Medulla oblongata (tissue), 1 donor: ENCODE data around the gene GLRA2.
"Not testable (repeated sequence)": the region's sequence is repeated elsewhere in the genome, so short reads cannot be mapped to it uniquely, and the experiment has no call there.

Experiments
- DNase-seq: peaks from one replicate; pipeline ENCODE4 v3.0.0-alpha.2; 2015; ENCODE audit errors: extremely low spot score

GLRA2 gene

DNA sequence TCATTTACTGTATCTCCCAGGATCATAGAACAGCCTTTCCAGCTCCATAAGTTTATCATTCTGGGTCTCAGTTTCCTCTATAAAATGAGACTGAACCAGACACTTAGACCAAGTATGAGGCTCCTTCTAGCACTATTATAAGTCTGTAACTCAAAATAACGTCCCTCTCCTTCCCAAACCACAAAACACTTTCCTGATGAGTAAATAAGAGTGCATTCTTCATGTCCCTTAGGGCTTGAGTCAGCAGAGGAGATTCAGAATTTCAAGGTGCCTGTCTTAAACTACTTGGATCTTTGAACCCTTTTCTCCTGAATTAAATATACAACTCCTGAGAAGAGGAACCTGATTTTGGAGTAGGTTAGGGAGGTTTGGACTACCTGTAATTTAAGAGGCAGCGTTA is 62.6 kb downstream of the GLRA2 start:
- DNase-seq, result no peak

DNA sequence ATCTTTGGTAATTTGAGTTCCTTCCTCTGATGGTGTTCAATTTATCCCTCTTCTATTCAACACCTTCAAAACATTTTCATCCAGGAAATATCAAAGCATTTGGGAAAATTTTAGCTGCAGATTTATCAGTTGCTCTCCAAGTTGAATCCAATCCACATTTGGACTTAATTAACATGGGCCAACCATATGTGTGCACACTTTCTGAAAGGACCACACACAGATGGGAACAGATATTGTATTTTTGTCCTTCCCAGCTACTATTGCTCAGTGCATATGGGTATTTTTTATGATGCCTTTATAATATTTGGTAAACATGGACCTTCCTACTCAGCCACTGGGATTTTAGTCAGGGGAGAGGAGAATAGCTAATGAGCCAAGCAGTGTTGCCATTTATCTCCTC is 65.2 kb downstream of the GLRA2 start:
- DNase-seq, result no peak

DNA sequence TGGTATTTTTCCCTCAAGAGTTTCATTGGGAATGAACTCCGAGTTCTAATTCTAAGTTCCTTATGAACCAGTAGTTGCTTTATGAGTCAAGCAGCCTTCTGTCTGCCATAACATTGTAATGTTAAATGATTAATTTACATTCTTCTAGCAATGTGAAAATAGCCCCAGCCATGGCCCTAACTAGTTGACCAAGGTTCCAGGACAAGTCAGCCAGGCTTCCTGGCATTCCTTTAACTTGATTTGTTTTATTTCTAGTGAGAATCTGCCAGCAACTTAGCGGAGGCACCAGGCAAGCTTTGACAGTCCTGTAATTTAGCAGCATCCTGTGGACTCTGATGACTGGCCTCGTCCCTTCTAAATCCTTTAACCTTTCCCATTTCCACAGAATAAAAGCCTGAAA is 69.0 kb downstream of the GLRA2 start:
- no peak for DNase-seq

DNA sequence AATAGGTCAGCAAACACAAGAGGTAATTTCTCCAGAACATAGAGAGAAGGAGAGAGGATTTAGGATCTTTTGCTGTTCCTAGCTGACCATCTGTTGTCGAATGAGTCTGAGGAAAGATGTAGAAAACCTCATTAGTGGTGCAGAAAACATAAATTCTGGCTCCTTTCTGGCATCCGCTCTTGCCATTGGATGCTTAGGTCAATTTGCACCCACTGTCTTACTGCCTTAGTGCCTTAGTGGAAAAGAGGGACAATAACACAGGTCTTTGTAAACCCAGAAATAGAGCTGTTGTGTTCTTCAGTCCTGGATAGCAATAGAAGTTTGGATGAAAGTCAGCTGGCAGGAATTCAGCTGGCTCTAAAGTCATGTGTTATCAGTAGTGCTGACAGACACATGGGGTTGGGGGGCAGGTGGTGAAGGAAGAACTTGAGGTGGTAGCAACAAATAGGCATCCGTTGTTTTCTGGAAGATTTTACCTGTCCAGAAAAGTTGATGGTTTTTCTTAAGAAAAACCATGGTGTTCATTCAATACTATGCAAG is 78.2 kb downstream of the GLRA2 start:
- DNase-seq, result no peak

DNA sequence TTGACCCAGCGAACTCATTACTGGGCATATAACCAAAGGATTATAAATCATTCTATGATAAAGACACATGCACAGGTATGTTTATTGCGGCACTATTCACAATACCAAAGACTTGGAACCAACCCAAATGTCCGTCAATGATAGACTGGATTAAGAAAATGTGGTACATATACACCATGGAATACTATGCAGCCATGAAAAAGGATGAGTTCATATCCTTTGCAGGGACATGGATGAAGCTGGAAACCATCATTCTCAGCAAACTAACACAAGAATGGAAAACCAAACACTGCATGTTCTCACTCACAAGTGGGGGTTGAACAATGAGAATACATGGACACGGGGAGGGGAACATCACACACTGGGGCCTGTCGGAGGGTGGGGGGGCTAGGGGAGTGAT is 83.1 kb downstream of the GLRA2 start:
- not testable (repeated sequence) for DNase-seq

DNA sequence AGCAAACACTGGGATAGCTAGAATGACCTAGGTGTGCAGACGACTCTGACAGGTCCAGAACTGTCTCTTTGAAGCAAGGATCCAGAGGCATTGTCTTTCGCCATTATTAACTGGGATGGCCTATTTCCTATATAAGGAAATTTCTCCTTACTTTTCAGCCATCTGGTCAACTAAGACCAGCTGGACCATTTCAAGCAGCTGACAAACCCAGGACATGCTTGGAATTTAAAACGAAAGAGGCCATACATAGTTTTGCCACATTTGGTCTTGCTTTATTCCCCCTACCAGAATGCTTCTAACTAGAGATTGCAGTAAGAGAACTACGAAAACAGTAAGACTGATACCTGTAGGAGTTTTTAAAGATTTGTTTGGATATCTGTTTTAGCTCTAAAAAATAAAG is 87.0 kb downstream of the GLRA2 start:
- no peak for DNase-seq

DNA sequence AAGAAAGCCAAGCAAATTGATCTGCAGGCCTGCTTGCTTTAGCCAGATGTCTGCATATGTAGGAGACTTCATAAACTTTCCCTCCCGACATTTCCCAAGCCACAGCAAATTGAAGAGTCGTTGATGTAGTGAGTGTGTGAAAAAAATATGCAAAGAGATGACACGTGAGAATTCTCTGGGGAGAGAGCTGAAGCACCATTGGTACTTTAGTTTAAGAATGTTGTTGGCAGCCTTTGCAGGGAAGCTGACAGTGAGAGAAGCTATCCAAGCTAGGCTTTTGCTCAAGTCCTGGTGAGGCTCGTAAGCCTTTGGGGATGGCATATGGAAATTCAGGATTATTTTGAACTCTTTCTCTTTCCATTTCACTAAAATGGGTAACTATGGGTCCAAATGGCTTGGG is 87.5 kb downstream of the GLRA2 start:
- DNase-seq, result no peak

DNA sequence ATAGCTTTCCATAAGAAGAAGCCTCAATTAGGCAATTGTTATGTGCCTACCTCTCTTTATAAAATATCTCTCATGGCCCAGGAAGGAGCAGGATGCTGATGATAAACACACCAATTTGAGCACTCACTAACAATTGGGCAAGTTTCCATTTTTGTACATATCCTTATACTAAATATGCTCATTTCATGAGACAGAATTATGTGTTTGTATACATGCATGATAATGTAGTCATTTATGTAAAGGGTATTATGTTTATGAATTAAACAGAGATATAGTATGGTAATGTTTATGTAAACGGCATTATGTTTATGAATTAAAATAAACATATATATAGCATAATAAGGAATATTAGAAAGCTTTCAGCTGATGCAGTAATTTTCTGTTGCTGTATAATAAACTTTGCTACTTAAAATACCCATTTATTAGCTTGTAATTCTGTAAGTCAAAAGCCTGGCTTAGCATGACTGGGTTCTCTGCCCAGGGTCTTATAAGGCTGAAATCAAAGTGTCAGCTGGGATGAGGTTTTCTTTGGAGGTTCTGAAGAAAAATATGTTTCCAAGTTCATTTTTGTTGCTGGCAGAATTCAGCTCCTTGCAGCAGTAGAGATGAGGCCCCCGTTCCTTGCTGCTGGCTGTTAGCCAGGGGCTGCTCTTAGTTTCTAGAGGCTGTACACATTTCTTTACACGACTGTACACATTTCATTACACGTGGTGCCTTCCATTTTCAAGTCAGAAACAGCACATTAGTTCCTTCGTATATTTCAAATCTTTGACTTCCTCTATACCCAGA is 89.0 kb downstream of the GLRA2 start:
- no peak for DNase-seq

DNA sequence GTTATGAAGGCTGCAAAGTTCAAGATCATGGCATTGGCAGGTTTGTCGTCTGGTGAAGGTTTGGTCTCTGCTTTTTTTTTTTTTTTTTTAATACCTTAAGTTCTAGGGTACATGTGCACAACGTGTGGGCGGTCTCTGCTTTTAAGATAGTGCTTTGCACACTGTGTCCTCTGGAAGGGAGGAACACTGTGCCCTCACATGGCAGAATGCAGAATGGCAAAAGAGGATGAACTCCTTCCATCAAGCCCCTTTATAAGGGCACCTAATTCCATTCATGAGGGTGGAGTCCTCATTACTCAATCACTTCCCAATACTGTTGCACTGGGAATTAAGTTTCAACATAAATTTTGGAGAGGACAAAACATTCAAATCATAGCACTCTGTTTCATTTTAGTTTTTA is 101.4 kb downstream of the GLRA2 start:
- no peak for DNase-seq

DNA sequence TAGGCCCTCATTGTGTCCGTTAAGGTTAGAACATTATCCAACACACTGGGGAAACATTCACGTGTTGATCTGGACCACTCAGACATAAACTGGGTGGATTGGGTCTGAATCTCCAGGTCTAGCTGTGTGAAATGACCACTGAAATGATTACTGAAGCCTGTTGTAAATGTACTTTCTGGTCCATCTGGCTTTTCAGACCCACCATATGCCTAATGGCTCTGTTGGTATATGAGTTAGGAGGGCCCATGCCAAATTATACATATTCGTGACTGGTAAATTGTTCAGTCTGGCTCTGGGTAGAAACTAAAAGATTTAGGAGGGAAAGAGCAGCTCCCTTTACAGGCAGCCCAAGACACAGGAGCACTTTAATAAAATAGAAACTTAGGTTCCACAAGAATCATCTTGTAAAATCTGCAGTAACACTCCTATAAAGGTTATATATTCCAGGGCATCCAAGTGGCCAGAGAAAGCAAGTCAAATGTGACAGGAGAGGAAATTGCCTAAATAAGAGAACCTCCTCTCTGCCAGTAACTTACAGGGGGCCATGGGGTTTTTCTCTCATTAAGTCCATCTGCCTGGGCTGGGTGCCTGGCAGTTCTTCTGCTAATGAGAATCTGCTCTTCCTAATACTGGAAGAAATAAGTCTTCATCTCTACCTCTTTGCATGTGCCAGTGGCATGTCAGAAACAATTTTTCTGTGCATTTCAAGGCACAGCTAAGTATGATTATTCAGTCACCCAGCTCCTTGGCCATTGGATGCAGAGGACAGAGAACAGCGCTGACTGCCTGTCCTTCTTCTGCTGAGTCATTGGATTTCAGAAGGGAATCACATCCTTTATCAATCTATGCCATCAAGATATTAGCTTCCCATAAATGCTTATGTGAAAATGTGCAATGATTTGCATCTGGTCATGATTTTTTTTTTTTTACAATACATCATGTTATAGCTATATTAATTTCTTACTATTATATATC is 112.6 kb downstream of the GLRA2 start:
- no peak for DNase-seq

DNA sequence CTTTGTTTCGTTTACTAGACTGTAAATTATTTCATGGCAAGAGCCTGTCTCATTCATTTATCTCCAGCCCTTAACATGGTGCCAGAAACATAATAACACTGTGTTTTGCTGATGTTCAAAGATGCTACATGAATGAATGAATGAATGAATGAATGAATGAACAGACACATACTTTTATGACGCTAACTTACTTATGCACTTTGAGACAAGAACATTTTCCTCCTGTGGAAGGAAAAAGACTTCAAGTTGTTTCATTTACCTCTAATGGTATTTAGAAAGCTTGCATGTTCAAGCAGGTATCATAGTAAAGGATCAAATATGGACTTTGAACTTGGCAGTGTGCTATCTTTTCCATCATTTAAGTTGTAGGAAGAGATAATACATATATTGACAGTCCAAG is 131.6 kb downstream of the GLRA2 start:
- no peak for DNase-seq

DNA sequence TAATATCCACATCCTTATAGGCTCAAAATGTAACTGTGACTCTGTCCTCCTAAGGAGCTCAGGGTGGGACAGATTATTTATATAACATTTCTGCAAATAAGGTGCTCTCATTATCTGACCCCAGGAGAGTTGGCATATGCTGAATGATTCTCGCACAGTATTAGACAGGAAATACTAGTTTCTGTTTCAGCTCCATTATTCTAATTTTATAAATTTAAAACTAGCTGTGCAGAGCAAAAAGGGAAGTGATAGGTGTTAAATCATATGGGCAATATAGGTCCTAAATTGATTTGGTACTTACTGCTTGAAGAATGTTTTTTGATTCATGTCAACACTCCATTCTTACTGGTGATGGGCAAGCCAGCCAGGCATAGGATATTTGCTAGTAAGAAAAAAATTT is 141.5 kb downstream of the GLRA2 start:
- no peak for DNase-seq

DNA sequence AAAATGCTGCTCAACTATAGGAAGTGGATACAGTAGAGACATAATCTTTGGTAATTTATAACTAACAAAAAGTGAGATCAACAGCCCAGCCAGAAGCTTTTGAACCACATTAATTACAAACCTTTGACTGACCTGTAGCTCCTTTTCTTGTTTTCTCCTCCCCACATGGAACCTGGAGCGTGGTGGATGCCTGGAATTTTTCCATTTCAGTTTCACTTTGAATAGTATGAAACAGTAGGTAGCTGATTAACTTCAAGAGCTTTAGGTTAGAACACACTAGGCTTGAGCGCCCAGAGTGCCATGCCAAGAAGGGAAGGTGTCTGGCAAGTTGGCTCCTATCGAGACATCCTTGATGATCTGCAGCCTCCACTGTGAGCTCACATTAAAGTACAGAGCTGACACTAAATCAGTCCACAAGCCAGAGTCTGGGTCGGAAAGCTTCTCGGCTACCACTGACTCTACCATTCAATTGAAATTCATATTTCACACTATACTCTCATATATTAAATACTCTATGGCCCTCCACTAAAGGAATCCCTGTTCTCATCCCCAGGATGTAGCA is 143.4 kb downstream of the GLRA2 start:
- no peak for DNase-seq

DNA sequence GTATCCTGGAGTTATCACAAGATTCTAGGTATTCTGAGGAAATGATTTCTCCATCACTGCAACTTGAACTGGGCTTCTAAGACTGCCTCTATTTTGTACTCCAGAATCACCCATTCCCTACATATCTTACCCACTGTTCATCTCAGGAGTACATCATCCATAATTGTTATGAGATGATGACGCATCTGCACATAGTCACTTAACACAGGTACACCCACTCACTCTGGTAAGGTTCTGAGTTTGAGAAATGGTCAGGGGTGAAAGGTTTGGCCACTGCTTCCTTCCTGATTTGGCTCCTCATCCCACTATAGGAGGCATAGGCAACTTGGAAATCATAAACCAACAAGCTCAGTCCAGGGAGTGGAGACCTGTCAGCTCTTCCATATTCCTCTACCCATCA is 143.9 kb downstream of the GLRA2 start:
- no peak for DNase-seq

DNA sequence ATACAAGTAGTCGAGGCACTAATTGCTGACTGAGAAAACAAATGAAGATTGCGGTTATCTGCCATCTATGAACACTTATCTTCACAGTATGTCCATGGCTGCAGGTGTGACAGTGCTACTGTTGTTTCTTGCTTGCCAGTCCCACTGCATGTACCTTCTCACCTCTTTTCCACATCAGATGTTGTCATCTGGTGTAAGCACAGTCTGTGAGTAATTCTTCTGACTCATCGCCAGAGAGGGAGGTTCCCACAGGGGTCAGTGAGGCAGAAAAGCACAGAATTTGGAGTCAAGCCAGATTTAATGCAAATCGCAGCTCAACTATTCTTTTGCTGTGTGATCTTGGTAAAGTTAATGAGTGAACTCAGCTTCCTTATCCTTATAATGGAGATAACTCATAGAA is 144.4 kb downstream of the GLRA2 start:
- DNase-seq, result no peak

DNA sequence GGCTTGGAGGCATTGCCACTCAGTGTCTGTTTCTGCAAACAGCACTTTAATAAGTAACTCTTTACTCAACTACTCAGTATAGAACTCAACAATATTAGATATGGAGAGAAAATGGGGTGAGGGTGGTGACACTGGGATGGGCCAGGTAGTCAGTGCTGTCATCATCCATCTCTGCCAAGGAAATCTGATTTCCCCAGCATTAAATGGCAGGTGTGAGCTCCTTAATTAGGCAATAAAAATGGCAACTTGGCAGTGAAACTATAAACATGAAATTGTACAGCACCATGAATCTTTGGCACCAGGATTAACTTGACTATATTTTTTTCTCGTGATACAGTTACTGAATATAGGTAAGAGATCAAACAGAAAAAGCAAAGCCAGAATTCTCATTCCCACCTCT is 146.2 kb downstream of the GLRA2 start:
- no peak for DNase-seq

DNA sequence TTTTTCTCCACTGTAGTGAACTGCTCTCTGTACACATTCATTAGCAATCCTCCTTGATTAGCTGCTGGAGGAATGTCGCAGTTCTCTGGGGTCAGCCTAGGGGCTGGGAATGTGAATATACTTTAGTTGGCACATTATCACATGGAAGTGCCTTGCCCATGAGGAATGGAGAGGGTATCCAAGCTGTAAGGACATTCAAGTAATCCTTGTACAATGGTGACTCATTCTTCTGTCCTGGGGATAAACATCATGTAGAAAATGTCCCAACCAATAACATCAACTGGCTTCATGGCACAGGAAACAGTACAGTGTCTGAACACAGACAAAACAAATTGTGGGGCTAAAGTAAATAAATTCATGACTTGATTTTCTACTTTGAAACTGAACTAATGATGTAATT is 147.1 kb downstream of the GLRA2 start:
- DNase-seq, result no peak

DNA sequence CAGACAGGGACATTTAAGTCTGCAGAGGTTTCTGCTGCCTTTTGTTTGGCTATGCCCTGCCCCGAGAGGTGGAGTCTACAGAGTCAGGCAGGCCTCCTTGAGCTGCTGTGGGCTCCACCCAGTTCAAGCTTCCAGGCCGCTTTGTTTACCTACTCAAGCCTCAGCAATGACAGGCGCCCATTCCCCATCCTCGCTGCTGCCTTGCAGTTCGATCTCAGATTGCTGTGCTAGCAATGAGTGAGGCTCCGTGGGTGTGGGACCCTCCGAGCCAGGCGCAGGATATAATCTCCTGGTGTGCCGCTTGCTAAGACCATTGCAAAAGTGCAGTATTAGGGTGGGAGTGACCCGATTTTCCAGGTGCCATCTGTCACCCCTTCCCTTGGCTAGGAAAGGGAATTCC is 159.0 kb downstream of the GLRA2 start:
- not testable (repeated sequence) for DNase-seq

DNA sequence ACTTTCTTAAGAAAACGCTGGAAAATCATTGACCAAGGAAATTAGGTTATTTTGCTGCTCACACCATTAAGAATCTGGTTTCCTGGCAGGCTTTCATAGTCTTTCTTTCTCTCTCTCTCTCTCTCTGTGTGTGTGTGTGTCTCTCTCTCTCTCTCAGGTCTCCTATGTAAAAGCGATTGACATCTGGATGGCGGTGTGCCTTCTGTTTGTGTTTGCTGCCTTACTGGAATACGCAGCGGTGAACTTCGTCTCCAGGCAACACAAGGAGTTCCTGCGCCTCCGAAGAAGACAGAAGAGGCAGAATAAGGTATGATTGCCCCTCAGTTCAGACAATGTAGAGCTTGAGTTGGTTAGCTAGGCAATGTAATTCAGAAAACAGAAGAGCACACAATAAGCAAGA is 161.2 kb downstream of the GLRA2 start:
- peak; percentile 2 for DNase-seq

DNA sequence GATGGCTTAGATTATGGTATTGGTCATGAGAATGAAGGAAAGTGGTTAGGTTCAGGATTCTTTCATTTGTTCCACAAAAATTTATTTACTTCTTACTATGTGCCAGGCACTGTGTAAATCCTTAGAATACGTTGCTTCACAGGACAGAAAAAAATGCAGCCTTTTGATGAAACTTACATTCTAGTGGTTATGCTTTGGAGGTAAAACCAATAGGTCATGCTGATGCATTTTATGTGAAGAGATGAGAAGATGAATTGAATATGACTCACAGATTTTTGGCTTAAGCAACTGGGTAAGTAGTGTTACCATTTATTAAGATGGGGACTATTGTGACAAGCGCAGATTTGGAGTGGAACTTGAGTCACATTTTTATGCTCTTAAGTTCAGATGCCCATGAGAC is 165.3 kb downstream of the GLRA2 start:
- DNase-seq, result no peak

DNA sequence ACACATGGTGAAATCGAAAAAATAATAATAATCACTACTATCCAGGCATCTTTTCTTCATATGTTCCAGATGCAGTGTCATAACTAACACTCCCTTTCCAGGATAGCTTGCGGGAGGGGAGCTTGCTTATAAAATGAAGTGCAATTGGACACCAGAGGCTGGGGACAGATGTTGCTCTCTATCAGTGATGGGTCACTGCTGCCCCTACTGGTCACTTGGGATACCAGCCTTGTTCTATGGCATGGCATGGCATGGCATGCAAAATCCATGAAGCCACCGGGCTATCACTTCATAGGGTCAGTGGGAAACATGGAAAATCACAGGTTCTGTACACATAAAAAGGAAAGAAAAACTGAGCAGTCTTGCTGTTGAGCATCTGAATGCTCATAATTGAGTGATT is 168.1 kb downstream of the GLRA2 start:
- no peak for DNase-seq

DNA sequence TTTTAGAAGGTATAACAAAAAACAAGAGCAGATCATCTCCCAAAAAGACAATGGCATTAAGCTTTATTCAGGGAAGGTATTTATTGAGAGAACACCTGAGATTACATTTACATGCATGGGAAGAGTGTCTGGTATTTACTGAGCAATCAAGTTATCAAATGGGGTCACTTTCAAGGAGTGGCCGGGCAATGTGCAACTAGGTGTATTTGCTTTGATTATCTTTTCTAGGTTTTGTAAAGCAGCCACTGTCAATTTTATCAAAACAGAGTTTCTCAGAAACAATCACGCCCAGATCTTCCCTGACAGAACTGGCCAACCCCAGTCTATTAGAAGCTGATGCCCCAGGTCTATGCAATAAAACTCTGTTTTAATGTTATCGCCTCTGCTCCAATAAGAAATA is 169.5 kb downstream of the GLRA2 start:
- DNase-seq, result no peak
